ENCODE measurements around the gene RAPGEF4.
"Not testable (repeated sequence)": the region's sequence is repeated elsewhere in the genome, so short reads cannot be mapped to it uniquely, and the experiment has no call there.

Gene RAPGEF4

GRCh38 chr2:172740856-172741255 lies 5.2 kb downstream of the RAPGEF4 start:
- no peak for TF ChIP-seq CTCF (IDR thresholded peaks at IDR 0.05; ENCODE audit: insufficient read depth, low read depth, low read length, missing control alignments)
- DNase-seq (ENCODE audit: low read depth), result no peak

GRCh38 chr2:172742931-172743540 lies 7.4 kb downstream of the RAPGEF4 start:
- TF ChIP-seq CTCF (IDR thresholded peaks at IDR 0.05; ENCODE audit: insufficient read depth, low read depth, low read length, missing control alignments), result no peak
- no peak for DNase-seq (ENCODE audit: low read depth)
- no peak overlapping the region for H3K4me3 ChIP-seq (ENCODE audit: low read depth, low read length)

More at GRCh38 chr2:172740856-172741255, 5.2 kb downstream of the RAPGEF4 start:
- no peak overlapping the region for H3K4me3 ChIP-seq (ENCODE audit: low read depth, low read length)

- H3K4me3 ChIP-seq (ENCODE audit: low read depth, low read length), result no peak overlapping the region
- no peak for DNase-seq (ENCODE audit: low read depth)
- no peak for TF ChIP-seq CTCF (IDR thresholded peaks at IDR 0.05; ENCODE audit: insufficient read depth, low read depth, low read length, missing control alignments)
Observed at GRCh38 chr2:172743898-172744297, 8.3 kb downstream of the RAPGEF4 start.

GRCh38 chr2:172745636-172746035 lies 10.0 kb downstream of the RAPGEF4 start:
- DNase-seq (ENCODE audit: low read depth), result no peak
- TF ChIP-seq CTCF (IDR thresholded peaks at IDR 0.05; ENCODE audit: insufficient read depth, low read depth, low read length, missing control alignments), result no peak
- no peak overlapping the region for H3K4me3 ChIP-seq (ENCODE audit: low read depth, low read length)

GRCh38 chr2:172748543-172748942 lies 12.9 kb downstream of the RAPGEF4 start:
- DNase-seq (ENCODE audit: low read depth); H3K4me3 ChIP-seq (ENCODE audit: low read depth, low read length): not testable (repeated sequence)

GRCh38 chr2:172749388-172749787 lies 13.7 kb downstream of the RAPGEF4 start:
- DNase-seq (ENCODE audit: low read depth), result no peak
- TF ChIP-seq CTCF (IDR thresholded peaks at IDR 0.05; ENCODE audit: insufficient read depth, low read depth, low read length, missing control alignments), result no peak
- no peak overlapping the region for H3K4me3 ChIP-seq (ENCODE audit: low read depth, low read length)

GRCh38 chr2:172751564-172751963 lies 15.9 kb downstream of the RAPGEF4 start:
- DNase-seq (ENCODE audit: low read depth), result no peak
- no peak overlapping the region for H3K4me3 ChIP-seq (ENCODE audit: low read depth, low read length)
- no peak for TF ChIP-seq CTCF (IDR thresholded peaks at IDR 0.05; ENCODE audit: insufficient read depth, low read depth, low read length, missing control alignments)
